ENCODE results near the gene ZKSCAN3.

DNA sequence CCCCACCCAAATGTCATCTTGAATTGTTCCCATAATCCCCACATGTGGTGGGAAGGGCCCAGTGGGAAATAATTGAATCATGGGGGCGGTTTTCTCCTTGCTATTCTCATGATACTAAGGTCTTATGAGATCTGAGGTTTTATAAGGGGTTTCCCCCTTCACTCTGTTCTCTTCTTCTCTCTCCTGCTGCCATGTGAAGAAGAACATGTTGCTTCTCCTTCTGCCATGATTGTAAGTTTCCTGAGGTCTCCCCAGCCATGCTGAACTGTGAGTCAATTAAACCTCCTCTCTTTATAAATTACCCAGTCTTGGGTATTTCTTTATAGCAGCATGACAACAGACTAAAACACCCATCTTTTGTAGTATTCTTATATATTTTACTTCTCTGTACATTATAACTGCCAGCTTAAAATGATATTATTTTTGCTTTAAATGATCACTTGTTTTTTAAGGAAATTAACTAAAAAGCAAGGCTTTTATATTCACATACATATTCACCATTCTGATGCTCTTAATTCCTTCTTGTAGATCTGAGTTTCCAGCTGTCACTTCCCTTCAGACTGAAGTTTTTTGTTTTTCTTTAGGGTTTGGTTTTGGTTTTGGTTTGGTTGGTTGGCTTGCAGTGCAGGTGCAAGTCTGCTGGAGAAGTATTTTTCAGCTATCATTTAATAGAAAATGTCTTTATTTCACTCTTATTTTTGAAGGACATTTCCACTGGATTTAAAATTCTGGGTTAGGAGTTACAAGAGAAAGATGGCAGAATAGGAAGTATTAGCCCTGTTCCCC is 9.2 kb upstream of the ZKSCAN3 start:
- no peak for TF ChIP-seq POLR2A (IDR thresholded peaks at IDR 0.05; ENCODE audit: low read length)
- no peak for TF ChIP-seq GATA1 (IDR thresholded peaks at IDR 0.05; ENCODE audit: low read depth, low read length)
